Mesendoderm (in vitro differentiated cells): ENCODE results near the gene ZRANB1.
A peak's percentile ranks its signal among the peaks of the same experiment; 100 is the strongest.

ENCODE experiments used
- DNase-seq: peaks from one replicate; pipeline ENCODE4 v3.0.0; 2013
- H2AK5ac ChIP-seq: 2 replicates; pipeline ENCODE4 v1.6.1; 2013; ENCODE audit warnings: low read length, inconsistent platforms
- H2BK120ac ChIP-seq: 2 replicates; pipeline ENCODE4 v1.6.1; 2013; ENCODE audit warnings: low read depth, mild to moderate bottlenecking, low read length, moderate library complexity, mixed read lengths
- H2BK15ac ChIP-seq: replicated peaks from 2 replicates; pipeline ENCODE4 v1.6.1; 2013; ENCODE audit warnings: low read depth, mild to moderate bottlenecking, moderate library complexity
- H2BK5ac ChIP-seq: 2 replicates; pipeline ENCODE4 v1.6.1; 2013; ENCODE audit warnings: low read length, inconsistent platforms
- H3K18ac ChIP-seq: 2 replicates; pipeline ENCODE4 v1.6.1; 2013; ENCODE audit warnings: mild to moderate bottlenecking, low read length, mixed read lengths
- H3K23ac ChIP-seq: one replicate; pipeline ENCODE4 v1.6.1; 2013; ENCODE audit warnings: low read length
- H3K27ac ChIP-seq: 2 replicates; pipeline ENCODE4 v1.5.1; 2013; ENCODE audit warnings: low read depth, mild to moderate bottlenecking, inconsistent platforms, low read length, moderate library complexity
- H3K27me3 ChIP-seq: 2 replicates; pipeline ENCODE4 v1.6.1; 2013; ENCODE audit warnings: low read length, control low read depth, mild to moderate bottlenecking, inconsistent platforms; ENCODE audit not compliant: insufficient read depth, poor library complexity
- H3K36me3 ChIP-seq: 2 replicates; pipeline ENCODE4 v1.6.1; 2013; ENCODE audit warnings: low read length, inconsistent platforms; ENCODE audit not compliant: control insufficient read depth, insufficient read depth
- H3K4ac ChIP-seq: one replicate; pipeline ENCODE4 v1.6.1; 2013; ENCODE audit warnings: low read depth, mild to moderate bottlenecking, low read length, moderate library complexity
- H3K4me1 ChIP-seq: 2 replicates; pipeline ENCODE4 v1.6.1; 2013; ENCODE audit warnings: low read depth, low read length, inconsistent platforms; ENCODE audit not compliant: control insufficient read depth
- H3K4me2 ChIP-seq: 2 replicates; pipeline ENCODE4 v1.6.1; 2013; ENCODE audit warnings: low read length
- H3K4me3 ChIP-seq: 2 replicates; pipeline ENCODE4 v1.5.1; 2013; ENCODE audit warnings: mild to moderate bottlenecking, low read length
- H3K56ac ChIP-seq: one replicate; pipeline ENCODE4 v1.6.1; 2013; ENCODE audit warnings: low read length
- H3K79me1 ChIP-seq: 2 replicates; pipeline ENCODE4 v1.6.1; 2013; ENCODE audit warnings: low read length, inconsistent platforms
- H3K79me2 ChIP-seq: 2 replicates; pipeline ENCODE4 v1.6.1; 2013; ENCODE audit warnings: mild to moderate bottlenecking, low read length; ENCODE audit not compliant: control insufficient read depth, insufficient read depth
- H3K9ac ChIP-seq: 2 replicates; pipeline ENCODE4 v1.6.1; 2013; ENCODE audit warnings: low read length, inconsistent platforms
- H4K5ac ChIP-seq: one replicate; pipeline ENCODE4 v1.6.1; 2013; ENCODE audit warnings: low read length
- H4K8ac ChIP-seq: one replicate; pipeline ENCODE4 v1.6.1; 2013; ENCODE audit warnings: low read depth, mild to moderate bottlenecking, control low read depth, low read length, moderate library complexity
- WGBS: extraction: QIAGEN DNeasy Blood & Tissue Kit; methylation state at CpG from one replicate; pipeline ENCODE4 v1.1.7; 2013; ENCODE audit warnings: low lambda C conversion rate, missing lambda C conversion rate; ENCODE audit not compliant: insufficient coverage; ENCODE audit errors: extremely low coverage; 5-methylcytosine and 5-hydroxymethylcytosine counted together

ZRANB1 gene

GRCh38 chr10:124999433-125000365 is 57.8 kb downstream of the ZRANB1 start:
- Histone ChIP-seq H3K4me3 (no peak overlapping the region), H3K56ac (no peak overlapping the region)
- no CpG with 5 or more reads among the region's 29 CpGs for WGBS

GRCh38 chr10:125000366-125001312 is 58.7 kb downstream of the ZRANB1 start:
- H3K4me2 ChIP-seq = no peak overlapping the region
- H3K23ac ChIP-seq = no peak overlapping the region
- no peak overlapping the region for H2BK15ac ChIP-seq
- H3K18ac ChIP-seq = no peak overlapping the region
- peaks cover 22% of the 10 kb centered on the region for H3K79me1 ChIP-seq
- H3K56ac ChIP-seq = no peak overlapping the region
- no peak overlapping the region for H3K4ac ChIP-seq
- H2BK120ac ChIP-seq = no peak overlapping the region
- H3K4me3 ChIP-seq = no peak overlapping the region
- H4K8ac ChIP-seq = no peak overlapping the region
- H4K5ac ChIP-seq = no peak overlapping the region
- peaks cover 11% of the 10 kb centered on the region for H3K36me3 ChIP-seq
- no peaks in the 10 kb centered on the region for H3K27me3 ChIP-seq
- peak; percentile 28 for DNase-seq
- no peak overlapping the region for H3K27ac ChIP-seq
- no peaks in the 10 kb centered on the region for H3K4me1 ChIP-seq
- H2BK5ac ChIP-seq = no peak overlapping the region
- peaks cover 16% of the 10 kb centered on the region for H3K79me2 ChIP-seq
- H2AK5ac ChIP-seq = no peak overlapping the region
- no peak overlapping the region for H3K9ac ChIP-seq
- no CpG with 5 or more reads among the region's 35 CpGs for WGBS

More at GRCh38 chr10:124999433-125000365, 57.8 kb downstream of the ZRANB1 start:
- H3K36me3 ChIP-seq = peaks cover 13% of the 10 kb centered on the region
- no peak overlapping the region for H2BK15ac ChIP-seq
- peaks cover 7% of the 10 kb centered on the region for H3K79me2 ChIP-seq
- no peak overlapping the region for H3K18ac ChIP-seq
- no peak for DNase-seq
- H3K4me2 ChIP-seq = no peak overlapping the region
- H4K5ac ChIP-seq = no peak overlapping the region
- H3K27ac ChIP-seq = no peak overlapping the region
- H2BK120ac ChIP-seq = no peak overlapping the region
- no peak overlapping the region for H4K8ac ChIP-seq
- H3K79me1 ChIP-seq = peaks cover 17% of the 10 kb centered on the region
- no peak overlapping the region for H3K9ac ChIP-seq
- H2BK5ac ChIP-seq = no peak overlapping the region
- no peak overlapping the region for H2AK5ac ChIP-seq
- no peak overlapping the region for H3K23ac ChIP-seq
- H3K4me1 ChIP-seq = no peaks in the 10 kb centered on the region
- H3K27me3 ChIP-seq = no peaks in the 10 kb centered on the region
- no peak overlapping the region for H3K4ac ChIP-seq

GRCh38 chr10:125001313-125002046 is 59.6 kb downstream of the ZRANB1 start:
- peaks cover 11% of the 10 kb centered on the region for H3K36me3 ChIP-seq
- no CpG with 5 or more reads among the region's 21 CpGs for WGBS
- H3K4me3 ChIP-seq = no peak overlapping the region

GRCh38 chr10:125002047-125002422 is 60.1 kb downstream of the ZRANB1 start:
- H4K8ac ChIP-seq = no peak overlapping the region
- H3K4ac ChIP-seq = no peak overlapping the region
- no peak overlapping the region for H2BK5ac ChIP-seq
- H3K27me3 ChIP-seq = no peaks in the 10 kb centered on the region
- H3K23ac ChIP-seq = no peak overlapping the region
- WGBS = no CpG with 5 or more reads among the region's 12 CpGs
- no peak overlapping the region for H3K4me3 ChIP-seq
- H3K79me1 ChIP-seq = peaks cover 31% of the 10 kb centered on the region
- no peak for DNase-seq
- no peak overlapping the region for H3K4me2 ChIP-seq
- H3K4me1 ChIP-seq = no peaks in the 10 kb centered on the region
- no peak overlapping the region for H3K18ac ChIP-seq
- H2AK5ac ChIP-seq = no peak overlapping the region
- H4K5ac ChIP-seq = no peak overlapping the region
- H3K56ac ChIP-seq = no peak overlapping the region
- H3K36me3 ChIP-seq = peaks cover 13% of the 10 kb centered on the region
- no peak overlapping the region for H2BK15ac ChIP-seq
- H3K27ac ChIP-seq = no peak overlapping the region
- H3K79me2 ChIP-seq = peaks cover 27% of the 10 kb centered on the region
- H2BK120ac ChIP-seq = no peak overlapping the region
- H3K9ac ChIP-seq = no peak overlapping the region

More at GRCh38 chr10:125001313-125002046, 59.6 kb downstream of the ZRANB1 start:
- H3K9ac ChIP-seq = no peak overlapping the region
- no peak overlapping the region for H2AK5ac ChIP-seq
- H3K27me3 ChIP-seq = no peaks in the 10 kb centered on the region
- H3K56ac ChIP-seq = no peak overlapping the region
- no peak overlapping the region for H4K5ac ChIP-seq
- H2BK5ac ChIP-seq = no peak overlapping the region
- no peak overlapping the region for H3K23ac ChIP-seq
- no peak overlapping the region for H3K18ac ChIP-seq
- no peak overlapping the region for H2BK15ac ChIP-seq
- DNase-seq = no peak
- no peak overlapping the region for H4K8ac ChIP-seq
- peaks cover 22% of the 10 kb centered on the region for H3K79me2 ChIP-seq
- no peaks in the 10 kb centered on the region for H3K4me1 ChIP-seq
- H3K4me2 ChIP-seq = no peak overlapping the region
- peaks cover 28% of the 10 kb centered on the region for H3K79me1 ChIP-seq
- H2BK120ac ChIP-seq = no peak overlapping the region
- no peak overlapping the region for H3K4ac ChIP-seq
- H3K27ac ChIP-seq = no peak overlapping the region

GRCh38 chr10:125002423-125003145 is 60.7 kb downstream of the ZRANB1 start:
- Histone ChIP-seq H3K23ac (no peak overlapping the region), H3K9ac (no peak overlapping the region), H3K4ac (no peak overlapping the region), H3K36me3 (peaks cover 12% of the 10 kb centered on the region), H3K79me1 (peaks cover 35% of the 10 kb centered on the region), H4K5ac (no peak overlapping the region), H3K4me3 (no peak overlapping the region), H3K27ac (no peak overlapping the region), H2AK5ac (no peak overlapping the region), H3K4me1 (no peaks in the 10 kb centered on the region), H3K27me3 (no peaks in the 10 kb centered on the region), H3K4me2 (no peak overlapping the region), H2BK120ac (no peak overlapping the region), H3K79me2 (peaks cover 33% of the 10 kb centered on the region), H2BK5ac (no peak overlapping the region), H2BK15ac (no peak overlapping the region), H3K18ac (no peak overlapping the region), H4K8ac (no peak overlapping the region), H3K56ac (no peak overlapping the region)
- WGBS = no CpG with 5 or more reads among the region's 28 CpGs
- no peak for DNase-seq
